ENCODE data around the gene BEND4. TPM values are rescaled to one million over a fixed set of nuclear protein-coding genes. Genes with fewer than 3 reads are reported as not detected.

The BEND4 gene
- total and polyA plus RNA-seq, 11 donors, result 0.01 to 0.28 (median 0.04) TPM; not detected in 6

- Histone ChIP-seq H3K36me3 (no peaks in the 10 kb centered on the region), H3K27me3 (peaks cover 26 to 78% (median 42%) of the 10 kb centered on the region in 9 donors)
Measured at GRCh38 chr4:42148425-42148824, 4.0 kb downstream of the BEND4 start.

GRCh38 chr4:42144028-42144427 lies 8.4 kb downstream of the BEND4 start:
- no peak for ATAC-seq
- Histone ChIP-seq H3K9me3 (no peaks in the 10 kb centered on the region), H3K27me3 (peaks cover 0 to 47% (median 19%) of the 10 kb centered on the region in 9 donors), H3K36me3 (no peaks in the 10 kb centered on the region), H3K27ac (no peak overlapping the region), H3K4me3 (no peak overlapping the region), H3K4me1 (no peaks in the 10 kb centered on the region)
- TF ChIP-seq CTCF (IDR thresholded peaks at IDR 0.05) (no peak), POLR2A (IDR thresholded peaks at IDR 0.05) (no peak)
- intact Hi-C loops (cut with DNase I), result no loop called here
- 69 to 72% (median 71%) methylated on average over 7 of the region's 7 CpGs for WGBS, 4 donors
- DNase-seq, result no peak

More at GRCh38 chr4:42148425-42148824, 4.0 kb downstream of the BEND4 start:
- Histone ChIP-seq H3K27ac (no peak overlapping the region), H3K9me3 (no peaks in the 10 kb centered on the region), H3K4me3 (no peak overlapping the region), H3K4me1 (peaks cover 0 to 24% (median 8%) of the 10 kb centered on the region in 12 donors)
- intact Hi-C loops (cut with DNase I), result no loop called here
- DNase-seq (no peak), ATAC-seq (no peak)
- 71 to 86% (median 82%) methylated on average over 1 of the region's 1 CpG for WGBS, 4 donors
- no peak for TF ChIP-seq CTCF (IDR thresholded peaks at IDR 0.05)
- TF ChIP-seq POLR2A (IDR thresholded peaks at IDR 0.05), result no peak

- H3K27ac ChIP-seq, result no peak overlapping the region
- intact Hi-C loops (cut with DNase I), result no loop called here
- H3K9me3 ChIP-seq, result no peaks in the 10 kb centered on the region
- 50 to 64% (median 55%) methylated on average over 4 of the region's 4 CpGs for WGBS, 4 donors
- no peak for DNase-seq
- TF ChIP-seq CTCF (IDR thresholded peaks at IDR 0.05) (no peak), POLR2A (IDR thresholded peaks at IDR 0.05) (no peak)
- H3K4me3 ChIP-seq, result no peak overlapping the region
- H3K27me3 ChIP-seq, result peaks cover 0 to 35% (median 12%) of the 10 kb centered on the region in 9 donors
- H3K36me3 ChIP-seq, result no peaks in the 10 kb centered on the region
- H3K4me1 ChIP-seq, result no peaks in the 10 kb centered on the region
- no peak for ATAC-seq
Measured at GRCh38 chr4:42142591-42142990, 9.9 kb downstream of the BEND4 start.

DNA sequence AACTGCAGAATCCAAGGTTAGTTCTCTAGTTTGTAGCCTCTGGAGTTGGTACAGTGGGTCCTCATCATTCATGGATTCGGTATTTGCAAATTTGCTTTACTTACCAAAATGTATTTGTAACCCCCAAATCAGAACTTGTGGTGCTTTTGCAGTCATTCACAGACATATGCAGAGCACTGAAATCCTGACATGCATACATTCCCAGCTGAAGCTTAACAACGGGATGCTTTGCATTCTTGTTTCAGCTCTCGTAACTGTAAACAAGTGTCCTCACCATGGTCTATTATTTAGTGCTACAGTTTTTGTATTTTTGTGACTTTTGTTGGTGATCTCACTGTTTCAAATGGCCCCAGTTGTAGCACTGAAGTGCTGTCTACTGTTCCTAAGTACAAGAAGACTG lies 16.1 kb downstream of the BEND4 start:
- TF ChIP-seq CTCF (IDR thresholded peaks at IDR 0.05) (no peak), POLR2A (IDR thresholded peaks at IDR 0.05) (no peak)
- WGBS, 4 donors, result 66 to 75% (median 68%) methylated on average over 3 of the region's 3 CpGs
- H3K27ac ChIP-seq, result no peak overlapping the region

More for the DNA sequence above, 16.1 kb downstream of the BEND4 start:
- intact Hi-C loops (cut with DNase I), result no loop called here
- Histone ChIP-seq H3K27me3 (peaks cover 0 to 13% (median 8%) of the 10 kb centered on the region in 9 donors), H3K9me3 (no peaks in the 10 kb centered on the region), H3K4me3 (no peak overlapping the region), H3K4me1 (no peaks in the 10 kb centered on the region), H3K36me3 (no peaks in the 10 kb centered on the region)
- DNase-seq, result no peak
- ATAC-seq, result no peak

All from heart left ventricle (tissue), 16 donors.